Hindlimb muscle (tissue), 1 donor: ENCODE data around the gene PKN2. TPM values are rescaled to one million over a fixed set of nuclear protein-coding genes. Genes with fewer than 3 reads are reported as not detected.

Source experiments
- DNase-seq: peaks from one replicate; pipeline ENCODE4 v3.0.0-alpha.2; 2013
- polyA plus RNA-seq: library from polyadenylated mRNA; unstranded; fragments of 120-200 nt; gene quantifications from one replicate; pipeline ENCODE4 v1.2.1, GENCODE V29; 2013; ENCODE audit not compliant: insufficient read length

The PKN2 gene
- 33.9 TPM for polyA plus RNA-seq

DNA sequence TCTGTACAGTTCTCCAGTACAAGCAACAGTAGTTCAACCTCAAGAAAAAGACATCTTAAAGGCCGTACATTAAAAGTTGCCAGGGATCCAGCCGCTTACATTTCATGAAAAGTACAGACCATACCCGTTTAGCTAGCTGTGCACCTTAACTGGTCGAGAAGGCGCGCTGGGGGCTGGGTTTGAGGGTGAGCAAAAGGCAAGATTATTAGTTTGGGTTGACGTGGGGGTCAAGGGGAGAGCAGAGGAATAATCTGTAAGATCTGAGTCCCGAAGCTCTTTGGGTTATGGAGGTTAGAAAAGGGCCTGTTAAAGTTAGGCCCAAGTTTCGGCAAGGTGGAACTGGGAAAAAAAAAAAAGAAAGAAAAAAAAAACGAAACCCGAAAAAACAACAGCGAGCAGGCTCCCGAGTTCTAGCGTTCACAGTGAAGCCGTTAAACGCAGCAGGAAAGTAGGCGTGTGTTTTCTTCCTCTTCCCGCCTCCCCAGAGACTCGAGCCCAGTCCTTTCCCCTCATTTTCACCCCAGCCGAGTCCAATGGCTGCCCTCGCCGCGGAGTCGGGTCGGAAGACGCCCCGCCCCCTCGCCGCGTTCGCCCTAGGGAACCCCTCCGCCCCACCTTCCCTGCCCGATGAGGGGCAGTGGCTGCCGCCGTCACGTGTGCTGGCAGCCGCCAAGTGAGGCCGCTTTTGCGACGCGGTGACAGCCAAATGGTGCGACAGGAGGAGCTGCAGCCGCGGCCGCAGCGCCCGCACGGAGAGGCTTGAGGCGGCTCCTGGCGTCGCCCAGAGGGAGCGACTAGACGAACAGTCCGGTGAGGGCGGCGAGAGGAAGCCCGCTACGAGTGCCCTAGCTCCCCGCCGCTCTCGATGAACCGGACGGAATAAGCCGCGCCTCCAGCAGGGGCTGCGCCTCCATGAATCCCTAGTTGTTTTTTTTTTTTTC lies at the start of gene PKN2:
PKN2 (plus strand) TSS at position 733 of the 941 bp plus-strand sequence. CDS start 308 bp downstream, outside the sequence.
- DNase-seq: peak; percentile 98

DNA sequence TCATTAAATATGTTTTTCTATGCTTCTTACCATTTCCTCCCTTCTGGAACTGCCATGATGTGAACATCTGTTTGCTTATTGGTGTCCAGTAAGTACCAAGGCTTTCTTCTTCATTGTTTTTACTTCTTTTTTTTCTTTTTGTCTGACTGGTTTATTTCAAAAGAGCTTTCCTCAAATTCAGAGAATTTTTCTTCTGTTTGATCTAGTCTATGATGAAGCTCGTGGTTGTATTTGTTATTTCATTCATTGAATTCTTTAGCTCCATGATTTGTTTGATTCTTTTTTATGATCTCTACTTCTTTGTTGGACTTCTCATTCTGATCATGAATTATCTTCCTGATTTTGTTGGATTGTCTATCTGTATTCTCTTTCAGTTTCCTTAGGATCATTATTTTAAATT lies 49.5 kb upstream of the PKN2 start:
- DNase-seq: no peak

- no peak for DNase-seq
These were observed 44.0 kb upstream of the PKN2 start for GRCh38 chr1:88640060-88640459.

DNA sequence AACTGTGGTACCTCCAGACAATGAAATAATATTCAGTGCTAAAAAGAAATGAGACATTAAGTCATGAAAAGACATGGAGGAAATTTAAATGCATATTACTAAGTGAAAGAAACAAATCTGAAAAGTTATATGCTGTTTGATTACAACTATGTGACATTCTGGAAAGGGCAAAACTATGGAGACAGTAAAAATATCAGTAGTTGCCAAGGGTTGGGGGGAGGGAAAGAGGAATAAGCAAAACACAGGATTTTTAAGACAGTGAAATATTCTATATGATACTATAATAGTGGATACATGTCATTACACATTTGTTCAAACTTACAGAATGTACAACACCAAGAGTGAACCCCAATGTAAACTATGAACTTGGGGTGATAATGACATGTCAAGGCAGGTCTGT lies 38.2 kb upstream of the PKN2 start:
- no peak for DNase-seq

DNA sequence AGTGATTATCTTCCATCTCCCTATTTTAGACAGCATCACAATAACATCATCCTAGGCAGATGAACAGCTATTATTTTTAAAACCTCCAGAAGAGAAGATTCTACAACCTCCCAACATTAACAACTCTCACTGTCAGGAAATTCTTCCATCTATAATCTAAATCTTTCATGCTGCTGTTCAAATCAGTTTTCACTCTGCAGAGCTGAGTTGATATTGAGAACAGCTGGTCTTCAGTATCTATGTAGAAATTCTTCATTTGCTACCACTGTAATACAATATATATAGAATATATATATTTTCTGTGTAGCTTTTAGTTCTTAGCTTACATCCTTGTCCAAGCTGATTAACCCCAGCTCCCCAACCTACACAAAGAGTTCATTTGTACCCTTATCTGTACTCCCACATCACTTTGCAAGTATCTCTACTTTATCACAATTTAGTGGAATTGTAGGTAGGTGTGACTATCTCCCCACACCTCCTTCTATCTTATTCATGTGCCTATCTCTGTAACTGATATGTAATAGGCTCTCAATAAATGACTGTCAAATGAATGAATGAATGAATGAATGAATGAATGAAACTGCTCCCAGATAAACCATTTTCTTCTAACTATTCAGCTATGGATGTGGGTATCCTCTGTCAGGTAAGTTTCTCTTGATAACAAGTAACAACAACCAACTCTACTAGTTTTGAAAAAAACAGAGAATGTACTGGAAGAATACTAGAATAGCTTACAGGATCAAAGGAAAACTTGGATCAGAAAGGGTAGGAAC lies 37.4 kb upstream of the PKN2 start:
- no peak for DNase-seq

GRCh38 chr1:88647249-88647645 lies 36.8 kb upstream of the PKN2 start:
- no peak for DNase-seq

- no peak for DNase-seq
These were observed 36.2 kb upstream of the PKN2 start for GRCh38 chr1:88647749-88648415.

DNA sequence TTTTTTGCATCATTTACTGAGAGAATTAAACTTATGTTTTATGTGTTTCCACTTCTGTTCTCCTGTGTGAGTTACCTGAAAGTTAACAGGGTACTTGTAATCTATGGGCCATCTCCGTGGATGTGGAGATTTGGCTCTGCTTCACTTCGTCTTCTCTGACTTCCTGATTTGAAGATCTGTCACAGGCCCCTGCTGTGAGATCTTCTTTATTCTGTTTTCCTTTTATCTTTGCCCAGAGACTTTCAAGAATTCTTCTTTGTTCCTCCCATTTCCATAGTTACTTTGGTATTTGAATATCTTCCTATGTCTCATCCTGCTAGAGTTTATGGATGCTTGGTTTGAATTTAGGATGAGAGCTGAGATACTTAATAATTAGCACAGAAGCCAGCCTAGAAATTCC lies 35.4 kb upstream of the PKN2 start:
- DNase-seq: no peak

- DNase-seq: no peak
These were observed 34.1 kb upstream of the PKN2 start for GRCh38 chr1:88649932-88650331.

DNA sequence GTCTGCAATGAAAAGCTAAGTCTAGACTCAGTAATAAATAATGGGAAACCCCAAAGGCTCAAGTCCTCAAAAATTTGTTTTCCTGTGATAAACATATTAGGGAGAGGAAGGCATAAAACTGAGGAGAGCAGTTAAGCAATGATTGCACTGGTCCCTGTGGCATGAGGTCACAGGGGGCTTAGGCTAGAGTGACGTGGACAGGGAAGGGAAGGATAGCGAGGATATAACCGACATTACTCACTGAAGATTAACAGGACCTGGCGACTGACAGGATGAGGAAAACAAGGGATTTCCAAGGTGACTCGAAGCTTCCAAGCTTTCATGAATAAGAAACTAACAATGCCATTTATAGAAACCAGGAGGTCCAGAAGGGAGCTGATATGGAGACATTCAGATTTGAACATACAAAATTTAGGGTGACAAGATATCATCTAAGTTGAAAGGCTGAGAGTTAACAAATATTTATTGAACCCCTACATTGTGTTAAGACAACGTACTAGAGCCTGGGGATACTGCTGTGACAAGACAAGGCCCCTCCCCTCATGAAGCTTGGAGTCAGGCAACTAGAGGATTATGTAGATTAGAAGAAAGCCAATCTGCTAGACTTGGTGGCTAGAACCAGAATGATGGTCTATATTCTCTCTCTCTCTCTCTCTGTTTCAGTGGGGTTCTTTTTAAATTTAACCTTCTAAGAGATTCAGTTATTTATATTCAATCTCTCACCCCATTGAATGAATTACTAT lies 33.2 kb upstream of the PKN2 start:
- no peak for DNase-seq

DNA sequence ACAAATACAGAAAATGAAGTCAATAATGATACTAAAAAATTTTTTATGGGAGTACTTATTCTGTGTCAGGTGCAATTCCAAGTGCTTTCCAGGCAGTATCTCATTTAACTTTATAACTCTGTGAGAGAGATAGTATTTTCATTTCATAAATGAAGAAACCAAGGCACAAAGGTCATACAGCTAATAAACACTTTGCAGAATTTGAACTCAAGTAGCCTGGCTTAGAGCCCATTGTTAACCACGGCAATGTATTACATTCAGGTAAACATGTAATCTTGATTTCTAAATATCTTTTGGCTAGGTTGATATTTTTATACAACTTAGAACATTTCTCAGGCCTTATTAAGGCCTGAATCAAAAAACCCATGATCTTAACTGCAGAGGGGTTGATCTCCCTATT lies 28.9 kb upstream of the PKN2 start:
- DNase-seq: no peak

- peak; percentile 11 for DNase-seq
These were observed 28.3 kb upstream of the PKN2 start for GRCh38 chr1:88655685-88656299.

DNA sequence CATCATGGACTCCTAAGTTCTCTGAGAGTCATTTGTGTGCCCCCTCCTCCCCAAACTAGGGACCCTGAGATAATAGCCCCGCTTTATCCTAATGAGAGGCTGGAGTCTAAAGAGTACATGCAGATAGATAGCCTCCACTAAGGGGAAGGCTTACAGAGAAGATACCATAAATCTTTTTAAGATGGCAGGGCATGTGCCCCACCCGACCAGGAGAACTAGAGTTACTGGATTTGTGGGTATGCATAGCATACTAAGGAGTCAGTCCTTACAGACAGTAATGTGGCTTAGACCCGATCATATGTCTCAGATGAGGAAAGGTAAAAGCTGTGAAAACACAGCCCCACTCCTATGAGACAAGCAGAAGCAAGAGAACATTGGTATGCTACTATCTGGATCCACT lies 25.7 kb upstream of the PKN2 start:
- no peak for DNase-seq

- no peak for DNase-seq
These were observed 24.5 kb upstream of the PKN2 start for GRCh38 chr1:88659552-88659951.

- no peak for DNase-seq
These were observed 22.9 kb upstream of the PKN2 start for GRCh38 chr1:88661188-88661587.

DNA sequence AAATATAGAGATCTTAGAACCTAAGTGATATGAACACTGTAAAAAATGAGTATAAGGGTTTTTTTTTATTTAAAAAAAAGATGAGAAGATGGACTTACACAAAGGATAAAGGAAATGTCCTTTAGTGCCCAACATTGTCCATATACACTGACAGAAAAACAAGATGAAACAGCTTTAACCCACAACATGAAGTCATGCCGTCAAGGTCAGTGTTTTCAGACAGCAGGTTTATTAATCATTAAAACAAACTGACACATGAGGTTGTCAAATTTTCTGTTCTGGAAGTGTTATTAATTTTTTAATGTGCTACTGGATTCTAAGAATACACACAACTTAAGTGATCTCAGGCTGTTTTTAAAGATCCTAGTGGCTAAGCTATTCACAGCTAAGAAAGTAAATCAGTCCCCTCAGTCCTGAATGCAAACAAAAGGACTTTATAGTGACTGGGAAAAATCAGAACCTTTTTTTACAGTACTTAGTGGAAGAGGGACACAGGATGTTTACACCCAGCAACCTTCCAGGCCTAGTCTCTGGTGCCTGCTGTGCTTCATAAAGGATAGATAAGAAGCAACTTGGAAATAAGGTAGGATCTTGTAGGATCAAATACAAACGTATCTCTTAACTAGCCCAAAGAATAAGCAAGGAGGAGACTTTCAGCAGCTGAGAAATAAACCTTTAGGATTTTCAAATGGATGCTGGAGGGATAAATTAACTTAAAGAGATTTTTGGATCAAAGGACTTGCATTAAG lies 21.9 kb upstream of the PKN2 start:
- DNase-seq: no peak

GRCh38 chr1:88662723-88663122 lies 21.4 kb upstream of the PKN2 start:
- DNase-seq: no peak

- DNase-seq: no peak
These were observed 15.7 kb upstream of the PKN2 start for GRCh38 chr1:88668405-88668804.

- DNase-seq: no peak
These were observed 13.6 kb upstream of the PKN2 start for GRCh38 chr1:88670462-88670861.

- DNase-seq: no peak
These were observed 10.6 kb upstream of the PKN2 start for GRCh38 chr1:88673446-88673845.

DNA sequence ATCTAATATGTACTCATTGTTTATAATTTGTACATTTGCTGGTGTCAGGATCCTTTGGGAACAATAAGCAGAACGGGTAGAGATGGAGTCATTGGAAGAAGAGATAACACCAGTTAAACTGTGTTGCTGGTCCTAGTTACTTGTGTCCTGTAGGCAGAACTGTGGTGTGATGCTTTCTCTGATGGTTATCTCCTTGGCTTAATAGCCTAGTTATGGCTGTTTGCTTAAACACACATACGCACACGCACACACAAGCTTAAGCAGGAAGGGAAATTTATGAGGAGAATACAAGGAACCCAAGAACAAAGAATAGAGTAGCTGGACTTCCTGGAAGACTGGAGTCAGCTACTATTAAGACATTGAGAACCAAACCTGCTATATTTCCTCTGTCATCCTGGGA lies 5.7 kb upstream of the PKN2 start:
- DNase-seq: no peak
